ENCODE measurements around the gene OR4K17.

DNA sequence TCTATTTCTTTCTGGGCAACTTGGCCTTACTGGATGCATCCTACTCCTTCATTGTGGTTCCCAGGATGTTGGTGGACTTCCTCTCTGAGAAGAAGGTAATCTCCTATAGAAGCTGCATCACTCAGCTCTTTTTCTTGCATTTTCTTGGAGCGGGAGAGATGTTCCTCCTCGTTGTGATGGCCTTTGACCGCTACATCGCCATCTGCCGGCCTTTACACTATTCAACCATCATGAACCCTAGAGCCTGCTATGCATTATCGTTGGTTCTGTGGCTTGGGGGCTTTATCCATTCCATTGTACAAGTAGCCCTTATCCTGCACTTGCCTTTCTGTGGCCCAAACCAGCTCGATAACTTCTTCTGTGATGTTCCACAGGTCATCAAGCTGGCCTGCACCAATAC is 33.4 kb downstream of the OR4K17 start:
- TF ChIP-seq, protein P1, sequence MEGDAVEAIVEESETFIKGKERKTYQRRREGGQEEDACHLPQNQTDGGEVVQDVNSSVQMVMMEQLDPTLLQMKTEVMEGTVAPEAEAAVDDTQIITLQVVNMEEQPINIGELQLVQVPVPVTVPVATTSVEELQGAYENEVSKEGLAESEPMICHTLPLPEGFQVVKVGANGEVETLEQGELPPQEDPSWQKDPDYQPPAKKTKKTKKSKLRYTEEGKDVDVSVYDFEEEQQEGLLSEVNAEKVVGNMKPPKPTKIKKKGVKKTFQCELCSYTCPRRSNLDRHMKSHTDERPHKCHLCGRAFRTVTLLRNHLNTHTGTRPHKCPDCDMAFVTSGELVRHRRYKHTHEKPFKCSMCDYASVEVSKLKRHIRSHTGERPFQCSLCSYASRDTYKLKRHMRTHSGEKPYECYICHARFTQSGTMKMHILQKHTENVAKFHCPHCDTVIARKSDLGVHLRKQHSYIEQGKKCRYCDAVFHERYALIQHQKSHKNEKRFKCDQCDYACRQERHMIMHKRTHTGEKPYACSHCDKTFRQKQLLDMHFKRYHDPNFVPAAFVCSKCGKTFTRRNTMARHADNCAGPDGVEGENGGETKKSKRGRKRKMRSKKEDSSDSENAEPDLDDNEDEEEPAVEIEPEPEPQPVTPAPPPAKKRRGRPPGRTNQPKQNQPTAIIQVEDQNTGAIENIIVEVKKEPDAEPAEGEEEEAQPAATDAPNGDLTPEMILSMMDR (IDR thresholded peaks at IDR 0.05; ENCODE audit: insufficient read depth, low read length): no peak
- no peak for TF ChIP-seq POLR2AphosphoS5 (IDR thresholded peaks at IDR 0.05; ENCODE audit: low read depth)
